ENCODE results near the gene UBE2E2. TPM values are rescaled to one million over a fixed set of nuclear protein-coding genes. Genes with fewer than 3 reads are reported as not detected.

UBE2E2 gene
- total RNA-seq, 1 experiment from 2014 or later: 38.6 TPM

DNA sequence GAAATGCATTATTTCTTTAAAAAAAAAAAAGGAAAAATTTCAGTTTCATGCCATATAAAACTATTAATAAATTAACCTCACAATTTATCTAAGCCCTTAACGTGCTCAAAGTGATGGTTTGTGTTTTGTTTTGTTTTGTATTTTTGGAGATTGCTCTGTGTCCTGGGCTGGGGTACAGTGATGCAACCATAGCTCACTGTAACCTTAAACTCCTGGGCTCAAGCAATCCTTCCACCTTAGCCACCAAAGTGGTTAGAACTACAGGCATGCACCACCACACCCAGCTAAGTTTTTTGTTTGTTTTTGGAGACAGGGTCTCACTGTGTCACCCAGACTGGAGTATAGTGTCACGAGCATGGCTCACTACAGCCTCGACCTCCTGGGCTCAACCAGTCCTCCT, 180.7 kb downstream of the UBE2E2 start:
- H4K20me1 ChIP-seq (ENCODE audit: control insufficient read depth, insufficient read depth, insufficient read length): no peaks in the 10 kb centered on the region
- H3K9ac ChIP-seq (ENCODE audit: extremely low read depth, insufficient read length, low read length): no peak overlapping the region
- no peak for DNase-seq
- H4K91ac ChIP-seq (ENCODE audit: insufficient read length, low read depth, low read length): no peak overlapping the region
- H4K8ac ChIP-seq (replicated peaks; ENCODE audit: insufficient read length, low read depth, low read length): no peak overlapping the region
- no peaks in the 10 kb centered on the region for H3K27me3 ChIP-seq (ENCODE audit: insufficient read depth, low read length)
- H3K4ac ChIP-seq (ENCODE audit: low read depth, low read length): no peak overlapping the region
- no peaks in the 10 kb centered on the region; the same call in 1 of the 2 replicates for H3K4me1 ChIP-seq (ENCODE audit: insufficient read depth, low read length)
- no peak overlapping the region for H2BK15ac ChIP-seq (ENCODE audit: low read depth, low read length)
- no peak overlapping the region for H3K56ac ChIP-seq (ENCODE audit: insufficient read length, low read depth, low read length)
- H3K79me2 ChIP-seq (ENCODE audit: insufficient read depth, low read length): no peaks in the 10 kb centered on the region
- no peak overlapping the region for H2BK5ac ChIP-seq (ENCODE audit: insufficient read length, low read length)
- H3K27ac ChIP-seq (ENCODE audit: insufficient read length, low read depth, low read length): no peak overlapping the region
- TF ChIP-seq, protein P1, sequence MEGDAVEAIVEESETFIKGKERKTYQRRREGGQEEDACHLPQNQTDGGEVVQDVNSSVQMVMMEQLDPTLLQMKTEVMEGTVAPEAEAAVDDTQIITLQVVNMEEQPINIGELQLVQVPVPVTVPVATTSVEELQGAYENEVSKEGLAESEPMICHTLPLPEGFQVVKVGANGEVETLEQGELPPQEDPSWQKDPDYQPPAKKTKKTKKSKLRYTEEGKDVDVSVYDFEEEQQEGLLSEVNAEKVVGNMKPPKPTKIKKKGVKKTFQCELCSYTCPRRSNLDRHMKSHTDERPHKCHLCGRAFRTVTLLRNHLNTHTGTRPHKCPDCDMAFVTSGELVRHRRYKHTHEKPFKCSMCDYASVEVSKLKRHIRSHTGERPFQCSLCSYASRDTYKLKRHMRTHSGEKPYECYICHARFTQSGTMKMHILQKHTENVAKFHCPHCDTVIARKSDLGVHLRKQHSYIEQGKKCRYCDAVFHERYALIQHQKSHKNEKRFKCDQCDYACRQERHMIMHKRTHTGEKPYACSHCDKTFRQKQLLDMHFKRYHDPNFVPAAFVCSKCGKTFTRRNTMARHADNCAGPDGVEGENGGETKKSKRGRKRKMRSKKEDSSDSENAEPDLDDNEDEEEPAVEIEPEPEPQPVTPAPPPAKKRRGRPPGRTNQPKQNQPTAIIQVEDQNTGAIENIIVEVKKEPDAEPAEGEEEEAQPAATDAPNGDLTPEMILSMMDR (conservative IDR thresholded peaks at IDR 0.05): no peak
- H4K5ac ChIP-seq (ENCODE audit: insufficient read length, low read depth, low read length): no peak overlapping the region
- no peaks in the 10 kb centered on the region for H3K27me3 Mint-ChIP-seq (ENCODE audit: low read depth)
- no peaks in the 10 kb centered on the region for H3K9me3 ChIP-seq (ENCODE audit: control insufficient read depth, low read depth, low read length)
- H2BK20ac ChIP-seq (ENCODE audit: low read depth, low read length, poor library complexity, severe bottlenecking): no peak overlapping the region
- H3K4me1 Mint-ChIP-seq: peaks cover 15 to 18% of the 10 kb centered on the region in 2 experiments
- no peak overlapping the region for H3T11ph ChIP-seq (ENCODE audit: low read length)
- no peak overlapping the region for H3K18ac ChIP-seq (ENCODE audit: insufficient read length, low read depth, low read length)
- no peak overlapping the region for H3K4me2 ChIP-seq (ENCODE audit: insufficient read depth, insufficient read length, low read length)
- no peak overlapping the region for H2AK5ac ChIP-seq (ENCODE audit: insufficient read length, low read length)
- no peak overlapping the region for H2BK120ac ChIP-seq (ENCODE audit: low read depth, low read length, poor library complexity, severe bottlenecking)
- H3K4me3 Mint-ChIP-seq: no peak overlapping the region
- H3K36me3 Mint-ChIP-seq (ENCODE audit: insufficient read depth in 1 of 3, low read depth in 3 of 3): no peaks in the 10 kb centered on the region
- H3K23ac ChIP-seq (ENCODE audit: insufficient read length, low read depth, low read length): no peak overlapping the region
- no peaks in the 10 kb centered on the region for H3K9me3 Mint-ChIP-seq
- WGBS (ENCODE audit: extremely low coverage, insufficient read length, low lambda C conversion rate): no CpG with 5 or more reads among the region's 3 CpGs
- H3K79me1 ChIP-seq (ENCODE audit: insufficient read depth, low read depth, low read length, poor library complexity, severe bottlenecking): no peaks in the 10 kb centered on the region
- H2BK12ac ChIP-seq (ENCODE audit: insufficient read length, low read depth, low read length): no peak overlapping the region
- no peak overlapping the region for H3K14ac ChIP-seq (ENCODE audit: insufficient read depth, low read length)
- no peak overlapping the region for H2AFZ ChIP-seq (ENCODE audit: low read length)
- no peaks in the 10 kb centered on the region for H3K23me2 ChIP-seq (ENCODE audit: insufficient read length, low read depth, low read length, poor library complexity, severe bottlenecking)
- H3K27ac Mint-ChIP-seq: no peak overlapping the region

All from H9 (cell line).